Effector CD8-positive, alpha-beta T cell (primary cell): Measurements from ENCODE around the gene CBX6.
A peak's percentile ranks its signal among the peaks of the same experiment; 100 is the strongest.

ENCODE experiments used
- DNase-seq: peaks from one replicate; lab custom pipeline; 2025; lab: John Stamatoyannopoulos, UW

The CBX6 gene

GRCh38 chr22:38873469-38874411 is 1.7 kb upstream of the CBX6 start:
- no peak for DNase-seq

- DNase-seq: no peak
Measured at GRCh38 chr22:38872831-38873248, 824 bp upstream of the CBX6 start.

GRCh38 chr22:38871360-38872171 is 450 bp downstream of the CBX6 start:
- DNase-seq: no peak

GRCh38 chr22:38870791-38871359 is 1.1 kb downstream of the CBX6 start:
- no peak for DNase-seq

GRCh38 chr22:38870312-38870741 is 1.7 kb downstream of the CBX6 start:
- peak; percentile 74 for DNase-seq

- no peak for DNase-seq
Measured at GRCh38 chr22:38869663-38870062, 2.4 kb downstream of the CBX6 start.

GRCh38 chr22:38868886-38869381 is 3.1 kb downstream of the CBX6 start:
- peak; percentile 76 for DNase-seq

GRCh38 chr22:38868286-38868721 is 3.7 kb downstream of the CBX6 start:
- DNase-seq: no peak

- no peak for DNase-seq
Measured at GRCh38 chr22:38867471-38868285, 4.3 kb downstream of the CBX6 start.

GRCh38 chr22:38867124-38867455 is 4.9 kb downstream of the CBX6 start:
- no peak for DNase-seq

- no peak for DNase-seq
Measured at GRCh38 chr22:38866399-38867123, 5.5 kb downstream of the CBX6 start.

GRCh38 chr22:38866024-38866398 is 6.0 kb downstream of the CBX6 start:
- DNase-seq: no peak

- DNase-seq: no peak
Measured at GRCh38 chr22:38865201-38866023, 6.6 kb downstream of the CBX6 start.

GRCh38 chr22:38864361-38865191 is 7.4 kb downstream of the CBX6 start:
- DNase-seq: no peak

GRCh38 chr22:38863531-38864131 is 8.4 kb downstream of the CBX6 start:
- no peak for DNase-seq

- DNase-seq: no peak
Measured at GRCh38 chr22:38862375-38863329, 9.4 kb downstream of the CBX6 start.

- DNase-seq: no peak
Measured at GRCh38 chr22:38861927-38862326, 10.1 kb downstream of the CBX6 start.
